ENCODE results near the gene RECK.
"Not testable (repeated sequence)": the region's sequence is repeated elsewhere in the genome, so short reads cannot be mapped to it uniquely, and the experiment has no call there.

RECK gene

DNA sequence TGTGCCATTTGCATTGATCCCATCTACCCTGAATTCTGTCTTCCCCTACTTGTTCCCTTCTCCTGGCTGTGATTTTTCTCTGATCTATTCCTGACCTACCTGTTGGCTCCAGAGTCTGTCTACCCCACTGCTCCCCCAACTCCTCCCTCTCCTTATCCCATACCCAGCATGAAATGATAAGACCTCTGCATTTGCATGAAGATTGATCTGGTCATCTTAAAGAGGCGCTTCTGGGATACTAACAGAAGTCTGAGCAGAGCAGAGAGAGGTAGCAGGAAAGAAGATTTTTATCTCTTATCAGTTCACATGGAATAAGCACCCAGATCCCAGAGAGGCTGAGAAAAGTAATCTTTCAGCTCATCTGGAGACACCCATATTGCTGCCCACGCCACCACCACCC is 81.5 kb downstream of the RECK start:
- no peak for DNase-seq

DNA sequence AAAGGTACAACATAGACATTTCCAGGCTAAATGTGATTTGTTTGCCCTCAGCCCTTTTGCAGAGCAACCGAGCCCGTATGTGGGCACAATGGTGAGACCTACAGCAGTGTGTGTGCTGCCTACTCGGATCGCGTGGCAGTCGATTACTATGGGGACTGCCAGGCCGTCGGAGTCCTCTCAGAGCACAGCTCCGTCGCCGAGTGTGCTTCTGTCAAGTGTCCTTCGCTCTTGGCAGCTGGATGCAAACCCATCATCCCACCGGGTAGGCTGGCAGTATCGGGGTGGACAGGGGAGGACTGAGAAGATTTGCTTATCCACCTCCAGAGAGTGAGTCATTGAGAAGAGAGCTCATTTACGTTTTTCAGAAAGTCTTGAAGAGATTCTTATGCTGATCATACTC is 82.0 kb downstream of the RECK start:
- no peak for DNase-seq

DNA sequence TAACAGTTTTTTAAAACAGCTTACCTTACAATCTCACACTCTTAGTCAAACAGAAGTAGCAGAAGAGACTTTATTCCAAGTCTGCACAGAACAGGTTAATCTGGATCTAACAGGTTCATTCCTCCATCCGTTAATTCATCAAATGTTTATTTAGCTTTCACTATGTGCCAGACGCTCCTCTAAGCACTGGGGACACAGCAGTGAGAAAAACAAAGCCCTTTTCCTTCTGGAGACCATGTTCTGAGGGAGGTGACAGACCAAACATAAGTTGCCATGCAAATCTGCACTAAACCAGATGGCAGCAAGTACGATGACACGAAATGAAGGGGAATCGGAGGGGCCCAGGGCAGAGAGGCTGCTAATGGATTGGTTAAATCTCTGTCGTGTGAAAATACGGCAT is 82.8 kb downstream of the RECK start:
- no peak for DNase-seq

DNA sequence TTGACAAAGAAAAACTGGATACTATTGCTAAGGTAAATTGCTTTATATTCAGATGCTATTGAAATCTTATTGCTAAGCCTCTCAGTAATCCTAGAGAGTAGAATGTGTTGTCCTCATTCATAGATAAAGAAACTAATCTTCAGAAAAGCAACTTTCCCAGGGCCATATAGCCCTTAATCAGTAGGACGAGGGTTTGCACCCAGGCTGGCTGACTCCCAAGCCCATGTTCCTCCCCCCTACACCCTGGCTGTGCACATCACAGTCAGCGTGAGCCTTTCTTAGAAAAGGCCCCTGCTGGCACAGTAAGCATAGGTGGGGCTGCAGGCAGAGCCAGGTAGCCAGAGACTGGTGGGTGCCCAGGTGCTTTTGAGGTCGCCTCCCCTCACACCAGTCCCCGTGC is 84.0 kb downstream of the RECK start:
- no peak for DNase-seq

DNA sequence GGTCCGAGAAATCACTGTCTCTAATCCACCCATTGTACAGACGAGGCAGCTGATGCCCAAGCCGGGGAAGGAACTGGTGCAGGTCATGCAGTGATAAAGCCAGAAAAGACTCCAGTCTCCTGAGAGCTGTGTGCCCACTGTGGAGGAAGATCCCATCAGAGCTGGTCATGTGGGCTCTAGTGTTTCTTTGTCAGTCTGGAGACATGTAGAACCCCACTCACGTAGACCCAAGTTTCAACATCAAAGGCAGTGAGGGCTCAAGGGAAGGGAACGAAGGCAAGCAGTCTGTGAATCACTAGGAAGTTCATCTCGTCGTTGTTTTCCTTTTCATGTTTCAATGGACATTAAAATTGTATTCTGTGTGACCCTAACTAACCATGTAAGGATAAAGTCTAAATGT is 85.3 kb downstream of the RECK start:
- DNase-seq, result no peak

DNA sequence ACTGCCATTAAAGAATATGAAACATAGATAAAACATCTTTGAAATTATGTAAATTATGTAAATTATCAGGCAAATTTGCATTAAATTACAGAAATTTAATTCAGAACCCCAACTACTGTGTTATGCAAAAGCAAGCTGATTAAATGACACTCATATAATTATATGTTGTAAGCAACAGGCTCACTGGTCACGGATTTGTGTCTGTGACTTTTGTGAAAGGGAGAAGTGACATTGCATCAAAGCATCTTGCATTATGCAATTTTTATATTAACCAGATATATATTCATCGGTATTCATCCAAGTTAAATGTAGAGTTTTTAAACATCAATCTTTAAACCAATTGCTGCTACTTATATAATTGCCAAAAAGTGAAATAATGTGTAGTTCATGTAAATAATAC is 86.8 kb downstream of the RECK start:
- no peak for DNase-seq

DNA sequence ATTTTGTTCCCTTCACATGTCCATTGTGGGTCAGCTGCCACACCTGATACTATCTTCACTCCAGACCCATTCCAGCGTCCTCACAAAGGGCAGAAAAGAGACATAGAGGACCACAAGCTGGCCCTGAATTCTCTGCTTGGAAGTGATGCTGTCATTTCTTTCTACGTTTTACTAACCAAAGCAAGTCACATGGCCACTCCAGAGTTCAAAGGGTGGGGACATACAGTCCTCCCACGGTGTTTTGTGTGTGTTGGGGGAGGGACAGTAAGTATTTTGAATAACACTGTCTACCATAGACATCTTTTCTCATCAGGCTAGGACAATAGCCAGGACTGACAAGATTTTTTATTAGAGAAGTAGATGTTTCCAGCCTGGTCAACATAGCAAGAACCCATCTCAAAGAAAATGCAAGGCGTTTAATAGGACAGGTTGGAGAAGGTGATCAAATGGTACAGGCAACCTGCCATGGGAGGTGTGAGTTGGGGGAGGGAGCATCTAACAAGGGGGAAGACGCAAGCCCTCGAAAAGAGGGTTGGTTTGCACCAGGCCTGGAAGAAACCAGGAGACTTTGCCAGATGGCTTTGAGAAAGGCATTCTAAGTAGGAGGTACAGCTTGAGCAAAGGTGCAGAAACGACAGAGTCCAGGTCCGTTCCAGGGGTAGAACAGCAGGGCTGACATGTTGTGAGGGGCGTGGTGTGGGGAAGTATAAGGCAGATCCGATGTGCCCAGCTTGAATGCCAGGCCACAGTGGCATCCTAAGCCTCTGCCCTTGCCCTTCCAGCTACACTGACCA is 88.5 kb downstream of the RECK start:
- DNase-seq, result no peak

DNA sequence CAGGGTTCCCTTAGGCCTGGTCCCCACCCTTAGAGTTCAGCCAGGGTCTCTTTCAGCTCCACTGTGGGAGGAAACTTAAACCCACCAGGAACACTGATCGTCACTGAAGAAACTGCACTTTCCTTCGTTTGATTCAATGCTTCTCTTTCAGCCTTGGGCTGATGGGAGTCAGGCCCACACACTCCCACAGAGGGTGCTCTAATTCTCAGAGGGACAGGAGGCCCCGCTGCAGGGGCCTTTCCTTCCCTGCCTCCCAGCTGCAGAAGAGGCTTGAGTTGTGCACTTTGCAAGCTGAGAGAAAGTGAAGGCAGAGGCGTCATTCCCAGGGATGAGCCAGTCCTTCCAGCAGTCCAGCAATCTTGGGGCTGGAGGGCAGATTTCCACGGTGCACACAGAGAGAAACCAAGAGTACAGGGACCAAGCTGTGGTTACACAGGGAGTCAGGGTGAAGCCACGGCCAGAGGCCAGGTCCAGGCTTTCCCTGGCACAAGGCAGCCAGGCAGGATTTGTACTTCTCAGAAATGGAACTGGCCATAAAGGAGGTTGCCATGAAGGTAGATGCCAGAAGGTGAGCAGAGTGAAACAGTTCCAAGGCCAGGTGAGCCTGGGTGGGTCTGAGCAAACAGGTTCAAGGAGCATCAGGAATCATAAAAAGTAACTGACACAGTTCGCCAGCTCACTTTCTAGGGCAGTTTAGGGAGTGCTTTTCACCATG is 89.5 kb downstream of the RECK start:
- DNase-seq, result no peak

DNA sequence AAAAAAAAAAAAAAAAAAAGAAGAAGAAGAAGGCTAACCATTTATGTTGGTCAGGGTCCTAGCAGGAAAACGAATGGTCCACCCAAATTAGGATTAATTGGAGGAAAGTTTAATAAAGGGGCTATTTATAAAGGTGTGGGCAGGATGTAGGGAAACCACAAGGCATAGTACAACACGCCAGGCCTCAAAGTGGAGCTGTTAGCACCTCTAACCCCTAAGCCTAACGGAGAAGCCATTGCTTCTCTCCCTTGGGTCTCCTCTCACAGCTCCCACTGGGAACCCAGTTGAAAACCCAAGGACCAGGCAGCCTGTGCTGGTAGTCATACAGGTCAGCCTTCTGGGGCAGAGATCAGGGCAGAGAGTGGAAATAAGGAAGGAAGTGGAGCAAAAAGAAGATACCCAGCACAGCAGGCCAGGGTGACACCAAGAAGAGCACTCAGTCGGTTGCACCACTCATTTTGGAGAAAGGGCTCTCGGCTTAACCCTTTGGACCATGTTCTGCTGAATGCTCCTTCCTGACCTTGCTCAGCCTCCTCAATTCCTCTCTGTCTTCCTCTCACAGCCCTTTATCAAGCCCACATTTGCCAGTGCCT is 91.0 kb downstream of the RECK start:
- DNase-seq, result no peak

DNA sequence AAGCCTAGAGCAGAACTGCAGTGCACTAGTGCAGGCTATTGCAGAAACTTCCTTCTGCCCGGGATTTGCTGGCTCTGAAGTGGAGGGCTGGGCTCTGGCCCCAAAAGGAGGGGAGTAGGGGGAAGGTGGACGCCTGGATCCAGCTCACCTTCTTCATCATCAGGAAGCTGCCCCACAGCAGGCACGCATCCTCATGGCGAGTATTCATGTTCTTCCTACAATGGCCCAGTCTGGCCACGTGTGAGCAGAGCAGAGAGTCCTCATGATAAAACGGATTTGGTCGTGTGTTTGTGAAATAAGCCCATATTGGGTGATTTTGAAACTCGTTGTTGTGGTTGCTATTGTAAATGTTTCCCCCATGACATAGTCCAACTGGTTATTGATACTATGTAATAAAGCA is 91.6 kb downstream of the RECK start:
- no peak for DNase-seq

DNA sequence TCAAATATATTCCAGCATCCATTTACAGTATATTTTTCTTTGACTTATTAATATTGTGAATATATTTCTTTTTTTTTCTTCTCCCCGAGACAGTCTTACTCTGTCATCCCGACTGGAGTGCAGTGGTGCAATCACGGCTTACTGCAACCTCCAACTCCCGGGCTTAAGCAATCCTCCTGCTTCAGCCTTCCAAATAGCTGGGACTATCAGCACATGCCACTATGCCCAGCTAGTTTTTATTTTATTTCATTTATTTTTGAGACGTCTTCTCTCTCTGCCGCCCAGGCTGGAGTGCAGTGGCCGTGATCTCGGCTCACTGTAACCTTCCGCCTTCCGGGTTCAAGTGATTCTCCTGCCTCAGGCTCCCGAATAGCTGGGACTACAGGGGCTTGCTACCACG is 92.4 kb downstream of the RECK start:
- no peak for DNase-seq

DNA sequence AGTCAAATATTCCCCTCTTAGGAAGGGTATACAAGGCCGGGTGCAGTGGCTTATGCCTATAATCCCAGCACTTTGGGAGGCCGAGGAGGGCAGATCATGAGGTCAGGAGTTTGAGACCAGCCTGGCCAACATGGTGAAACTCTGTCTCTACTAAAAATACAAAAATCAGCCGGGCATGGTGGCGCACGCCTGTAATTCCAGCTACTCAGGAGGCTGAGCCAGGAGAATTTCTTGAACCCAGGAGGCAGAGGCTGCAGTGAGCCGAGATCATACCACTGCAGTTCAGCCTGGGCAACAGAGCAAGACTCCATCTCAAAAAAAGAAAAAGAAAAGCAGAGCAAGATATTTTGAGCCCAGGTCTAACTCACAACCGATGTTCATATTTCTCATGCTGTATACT is 95.0 kb downstream of the RECK start:
- not testable (repeated sequence) for DNase-seq

DNA sequence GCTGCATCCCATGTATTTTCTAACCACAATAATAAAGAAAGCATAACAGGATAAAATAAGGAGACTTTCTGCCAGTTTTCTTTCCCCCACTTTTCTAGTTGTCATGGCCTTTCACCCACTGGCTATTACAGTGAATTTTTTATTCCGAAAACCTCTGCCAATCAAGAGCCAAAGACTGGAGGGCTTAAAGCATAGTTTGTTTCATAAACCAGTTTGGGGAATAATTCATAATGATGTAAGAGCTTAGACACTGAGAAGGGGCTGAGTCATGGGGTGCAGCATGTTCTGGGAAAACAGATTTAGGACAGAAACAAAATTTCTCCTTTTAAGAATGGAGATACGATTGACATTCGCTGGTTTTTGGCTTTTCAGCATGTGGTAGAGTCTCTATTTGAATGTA is 95.4 kb downstream of the RECK start:
- DNase-seq, result no peak

DNA sequence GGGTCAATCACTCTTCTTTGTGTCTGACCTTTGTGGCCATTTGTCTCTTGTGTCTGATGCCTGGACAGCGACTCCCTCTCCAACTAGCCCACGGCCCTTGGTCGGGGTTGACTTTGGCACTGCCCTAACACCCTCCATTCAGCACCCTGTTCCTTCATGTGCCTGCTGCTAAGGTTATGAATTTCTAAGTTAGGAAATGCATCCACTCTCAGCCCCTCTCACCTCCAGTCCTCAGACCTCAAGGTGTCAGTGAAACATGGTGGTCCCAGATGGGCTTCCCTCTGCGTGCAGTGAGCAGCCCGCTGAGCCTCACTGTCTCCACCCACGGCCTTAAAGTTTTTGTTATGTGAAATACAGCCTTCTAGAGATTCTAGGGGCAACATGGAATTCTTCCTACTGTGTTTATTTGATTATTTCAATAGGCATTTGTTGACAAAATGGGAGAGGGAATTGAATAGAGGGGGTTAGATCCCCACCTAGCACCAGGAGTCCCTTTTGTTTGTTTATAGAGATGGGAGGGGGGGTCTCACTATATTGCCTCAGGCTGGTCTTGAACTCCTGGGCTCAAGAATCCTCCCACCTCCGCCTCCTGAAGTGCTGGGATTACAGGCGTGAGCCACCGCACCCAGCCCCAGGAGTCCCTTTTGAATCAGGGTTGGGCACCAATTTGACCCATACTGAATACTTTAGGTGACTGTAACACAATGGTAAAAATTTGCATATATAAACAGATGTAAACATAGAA is 98.2 kb downstream of the RECK start:
- no peak for DNase-seq

DNA sequence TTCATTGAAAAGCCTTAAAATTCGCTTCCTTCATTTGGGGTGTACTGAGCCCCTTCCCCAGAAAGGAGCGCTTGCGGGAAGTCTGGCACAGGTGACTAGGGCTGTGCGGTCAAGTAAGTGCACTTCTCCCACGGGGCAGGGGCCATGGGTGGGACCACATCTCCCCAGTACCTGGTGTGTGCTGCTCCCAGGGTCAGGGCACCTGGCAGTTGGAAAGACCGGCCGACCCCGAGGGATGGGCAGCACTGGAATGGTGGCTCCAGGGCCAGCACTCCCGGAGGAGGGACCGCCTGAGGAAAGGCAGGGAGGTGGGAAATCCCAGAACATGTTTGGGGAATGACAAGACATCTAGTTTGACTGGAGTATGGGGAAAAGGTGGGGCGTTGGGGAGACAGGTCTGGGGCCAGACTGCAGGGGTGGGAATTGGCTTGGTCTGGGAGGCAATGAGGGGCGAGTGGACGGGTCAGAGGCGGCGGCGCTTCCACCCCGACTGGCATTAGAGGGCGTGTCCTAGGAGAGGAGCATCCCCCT is 99.1 kb downstream of the RECK start:
- DNase-seq, result no peak

DNA sequence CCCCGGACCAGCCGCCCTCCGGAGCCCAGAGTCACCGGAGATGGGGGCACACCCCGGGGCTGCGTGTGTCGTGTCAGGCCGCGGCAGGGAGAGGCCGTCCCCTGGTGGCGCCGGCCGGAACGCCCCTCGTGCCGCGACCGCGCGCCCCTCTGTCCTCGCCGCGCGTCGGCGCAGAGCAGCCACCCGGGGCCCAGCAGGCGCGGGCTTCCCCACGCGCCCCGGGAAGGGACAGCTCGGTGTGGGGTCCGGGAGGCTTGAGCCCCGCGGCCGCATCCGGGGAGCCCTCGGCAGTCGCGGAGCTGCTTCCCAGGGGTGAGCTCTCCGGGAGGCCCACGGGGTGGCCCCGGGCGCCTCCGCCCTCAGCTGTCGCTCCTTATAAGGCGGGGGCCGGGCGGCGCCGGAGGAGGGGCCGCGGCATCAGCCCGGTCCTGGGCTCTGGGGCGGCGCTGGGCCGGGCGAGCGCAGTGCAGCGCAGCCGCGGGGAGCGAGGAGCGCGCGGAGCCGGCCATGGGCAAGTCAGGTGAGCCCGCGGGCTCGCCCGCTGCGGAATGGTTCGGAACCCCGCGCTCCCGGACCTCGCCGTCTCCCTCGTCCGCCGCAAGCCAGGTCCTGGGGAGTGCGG is 99.7 kb downstream of the RECK start, which contains the start of gene GLIPR2:
TSS of gene GLIPR2 (plus strand) at position 462 of the 622 bp plus-strand sequence. CDS start at position 508, 46 bp downstream.
- DNase-seq, result peak in 1 of 2 experiments; percentile 32

DNA sequence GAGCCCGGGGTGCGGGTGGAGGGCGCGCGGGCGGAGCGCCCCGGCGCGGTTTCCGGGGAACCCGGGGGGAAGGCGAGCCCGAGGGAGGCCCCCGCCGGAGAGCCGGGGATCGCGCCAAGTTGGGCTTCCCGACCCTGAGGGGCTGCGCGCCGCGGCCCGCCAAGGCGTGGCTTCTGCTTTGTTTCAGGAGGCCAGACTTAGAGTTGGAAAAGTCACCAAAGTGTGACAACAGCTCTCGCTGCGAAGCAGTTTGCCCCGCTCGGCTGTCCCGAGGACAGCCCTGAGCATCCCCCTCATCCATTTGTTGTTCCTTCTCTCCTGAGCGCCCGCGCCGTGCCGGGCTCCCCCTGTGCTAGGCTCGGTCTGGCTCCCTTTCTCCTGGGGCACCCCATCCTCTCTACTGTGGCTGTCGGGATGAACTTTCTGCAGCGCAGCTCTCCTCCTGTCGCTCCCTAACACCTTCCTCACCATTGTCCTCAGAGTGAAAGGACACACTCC is 100.2 kb downstream of the RECK start:
- no peak for DNase-seq

DNA sequence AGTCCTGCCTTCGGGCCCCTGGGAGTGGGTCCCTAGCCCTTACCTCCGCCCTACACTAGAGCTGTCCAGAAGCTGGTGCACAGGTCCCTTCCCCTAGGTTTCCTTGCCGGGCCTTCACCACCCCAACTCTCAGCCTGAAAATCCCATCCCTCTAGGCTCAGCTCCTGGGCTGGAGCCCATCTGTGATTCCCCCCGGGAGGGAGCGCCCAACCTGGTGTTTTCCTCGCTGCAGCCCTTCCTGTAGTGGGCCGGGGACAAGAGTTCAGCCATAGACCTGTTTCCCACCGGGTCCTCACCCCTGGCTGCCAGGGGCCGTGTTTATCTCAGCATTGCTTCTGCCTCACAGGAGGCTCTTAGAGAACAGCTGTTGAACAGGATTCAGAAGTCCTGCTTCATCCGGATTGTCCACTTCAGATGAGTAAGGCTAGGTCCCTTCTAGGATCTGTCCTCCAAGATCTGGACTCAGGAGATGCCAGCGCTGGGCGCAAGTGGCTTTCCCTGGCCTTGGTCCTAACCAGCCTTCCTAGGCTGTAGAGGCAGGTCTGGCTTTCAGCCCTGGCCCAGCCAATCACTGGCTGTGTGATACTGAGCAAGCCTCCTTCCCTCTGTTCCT is 100.8 kb downstream of the RECK start:
- no peak for DNase-seq

DNA sequence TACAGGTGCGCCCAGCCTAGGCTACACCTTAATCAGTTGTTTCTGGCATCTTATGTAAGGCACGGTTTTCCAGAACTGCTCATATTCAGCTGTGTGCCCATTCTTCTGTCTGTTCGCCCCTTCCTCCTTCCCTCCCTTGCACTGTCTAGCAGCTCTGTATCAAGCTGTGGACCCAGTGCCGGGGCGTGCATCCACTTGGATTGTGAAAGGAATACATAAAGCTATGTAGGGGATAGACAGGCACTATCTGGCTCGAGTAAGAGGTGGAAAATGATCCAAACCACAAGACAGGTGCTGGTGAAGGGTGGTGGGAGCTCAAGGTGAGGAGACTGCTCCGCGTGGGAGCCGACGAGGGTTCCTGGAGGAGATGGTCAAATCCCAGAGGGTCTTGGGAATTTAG is 101.8 kb downstream of the RECK start:
- DNase-seq, result no peak

DNA sequence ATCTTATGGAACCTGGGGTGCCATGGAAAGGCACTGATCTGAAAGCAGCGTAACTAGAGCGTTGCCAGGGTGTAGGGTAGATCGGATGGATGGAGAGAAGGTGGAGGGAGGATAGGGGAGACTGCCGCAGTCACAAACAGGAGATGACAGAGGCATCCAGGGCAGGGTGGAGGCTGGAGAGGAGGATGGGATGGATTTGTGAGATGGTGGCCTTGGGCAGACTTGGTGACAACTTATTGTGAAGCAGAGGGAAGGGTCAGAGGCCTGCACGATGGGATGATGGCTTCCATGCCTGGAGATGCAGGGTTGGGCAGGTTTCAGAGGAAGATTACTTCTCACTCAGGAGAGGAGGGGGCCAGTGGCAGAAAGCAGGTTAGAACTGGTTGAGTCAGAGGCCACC is 102.2 kb downstream of the RECK start:
- DNase-seq, result no peak

DNA sequence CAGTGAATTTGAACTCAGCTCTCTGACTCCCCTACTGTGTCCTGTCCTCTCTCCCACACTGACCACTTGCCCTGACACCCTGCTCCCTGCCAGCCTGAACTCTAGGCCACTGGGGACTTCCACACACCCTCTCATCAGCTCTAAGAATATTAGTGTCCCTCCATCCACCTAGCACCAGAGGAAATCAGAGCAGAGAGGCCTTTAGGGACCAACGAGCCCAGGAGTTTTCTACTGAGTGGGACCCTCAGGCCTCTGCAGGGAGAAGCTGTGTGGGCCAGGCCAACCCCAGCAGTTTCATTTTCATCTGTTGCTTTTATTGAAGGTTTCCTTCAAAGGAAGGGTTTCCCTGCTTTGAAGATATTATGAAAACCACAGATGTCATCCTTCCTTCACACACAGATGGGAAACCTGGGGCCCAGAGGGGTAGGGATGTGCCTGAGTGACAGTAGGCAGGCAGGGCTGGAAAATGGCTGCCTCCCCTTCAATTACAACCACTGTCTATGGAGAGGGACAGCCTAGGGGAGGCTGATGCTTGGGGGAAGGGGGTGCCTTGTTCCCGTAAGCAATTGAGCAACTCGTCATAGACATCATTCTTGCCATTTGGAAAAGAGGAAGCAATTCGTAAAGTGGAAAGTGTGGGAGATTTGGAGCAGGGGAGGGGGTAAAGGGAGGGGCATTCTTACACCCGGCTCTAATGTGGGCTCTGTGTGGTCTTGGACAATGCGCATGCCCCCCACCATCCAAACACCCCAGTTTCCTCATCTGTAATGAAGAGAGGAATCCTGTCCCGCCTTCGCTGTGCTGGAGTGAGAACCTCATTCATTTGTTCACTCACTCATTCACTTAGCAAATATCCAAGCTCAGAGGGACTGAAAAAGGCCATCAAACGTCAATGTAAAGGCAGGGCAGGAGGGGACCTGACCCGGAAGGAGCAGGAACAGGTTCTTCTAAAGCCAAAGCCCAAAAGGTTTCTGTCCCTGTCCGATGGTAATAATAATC is 103.7 kb downstream of the RECK start:
- no peak for DNase-seq

All from SW 1271 (cell line).